Mucosa of descending colon (tissue), 3 donors: ENCODE data around the gene ERGIC1. TPM values are rescaled to one million over a fixed set of nuclear protein-coding genes. Genes with fewer than 3 reads are reported as not detected.

ENCODE experiments used
- ATAC-seq: fragments of 200-7000 bp; cut with Tn5 transposase; one replicate; pipeline ENCODE4 v1.9.1; 2020; ENCODE audit warnings: mild to moderate bottlenecking, moderate library complexity
- DNase-seq, 3 donors: peaks; one replicate each; pipeline ENCODE4 v3.0.0-alpha.2; 2020
- H3K36me3 ChIP-seq: fragments of 200-600 bp; one replicate; pipeline ENCODE4 v1.8.0; 2021; ENCODE audit warnings: low read depth, mild to moderate bottlenecking
- H3K4me1 ChIP-seq: fragments of 200-600 bp; one replicate; pipeline ENCODE4 v1.8.0; 2021; ENCODE audit warnings: low read depth, mild to moderate bottlenecking
- H3K4me3 ChIP-seq: fragments of 200-600 bp; one replicate; pipeline ENCODE4 v1.8.0; 2021; ENCODE audit warnings: mild to moderate bottlenecking
- H3K9me3 ChIP-seq: fragments of 200-600 bp; one replicate; pipeline ENCODE4 v1.8.0; 2021; ENCODE audit warnings: mild to moderate bottlenecking
- CTCF ChIP-seq: fragments of 200-600 bp; IDR thresholded peaks from one replicate; pipeline ENCODE4 v1.8.0; 2022; ENCODE audit warnings: antibody characterized with exemption, mild to moderate bottlenecking
- intact Hi-C, 2 donors: fragments of 100-400 bp; cut with DNase I in 1 of 2; cut with micrococcal nuclease in 1 of 2; formaldehyde crosslinking; loops; one replicate each; pipeline versions ENCODE4 v1.11.0 to v1.11.1; 2022; cut with DNase I, micrococcal nuclease
- total RNA-seq, 3 donors: library from RNA; stranded (reverse); fragmentation: NEBNext Ultra II Directional in 2 of 3; extraction: Animal tissue kit (Norgen Biotek cat#: 25700) in 2 of 3; gene quantifications; one replicate each; pipeline versions ENCODE4 v1.2.1 to v1.2.4, GENCODE V29; 2021 to 2023
- donor health status: DM: no; HTN: no; CAD: no; lungs with moderate emphysema.
- donor health status: DM: no; HTN: no; CAD: no.
- donor health status: DM: no; HTN: yes; CAD: no.

Gene ERGIC1
- total RNA-seq, 3 donors from 2014 or later: 153 to 222 (median 199) TPM

DNA sequence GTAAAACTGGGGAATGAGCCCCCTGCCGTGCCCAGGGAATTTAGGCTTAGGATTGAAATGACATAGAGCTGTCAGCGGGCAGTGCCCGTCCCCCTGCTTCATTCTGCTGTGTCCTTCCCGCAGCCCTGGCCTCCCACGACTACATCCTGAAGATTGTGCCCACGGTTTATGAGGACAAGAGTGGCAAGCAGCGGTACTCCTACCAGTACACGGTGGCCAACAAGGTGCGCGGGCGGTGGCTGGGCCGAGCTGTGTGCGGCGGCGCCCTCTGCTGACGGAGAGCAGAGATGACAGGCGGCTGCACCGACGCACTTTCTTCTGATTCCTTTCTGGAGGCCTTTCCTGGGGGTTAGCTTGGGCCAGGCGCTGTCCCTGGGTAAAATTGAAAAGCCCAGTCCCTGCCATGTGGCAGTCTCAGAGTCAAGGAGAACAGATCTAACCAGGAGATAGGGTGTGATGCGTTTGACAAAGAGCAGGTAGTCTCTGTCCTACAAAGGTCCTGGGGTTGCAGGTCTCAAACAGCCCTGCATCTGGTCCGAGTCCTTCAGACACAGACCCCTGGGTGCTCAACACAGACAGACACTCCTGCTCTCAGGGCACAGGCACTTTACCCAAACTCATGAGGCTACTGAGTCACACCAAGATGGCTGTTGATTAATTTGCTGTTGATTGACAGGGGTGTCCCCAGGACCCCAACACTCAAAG lies 98.4 kb downstream of the ERGIC1 start:
- DNase-seq (peak; percentile 74 to 83 (median 82)), ATAC-seq (peak; percentile 98)
- no peaks in the 10 kb centered on the region for H3K4me1 ChIP-seq
- intact Hi-C loops: loop anchor here (2.0 to 5.0 kb wide), 2 partner anchors 218 to 220 kb away; no protein-coding TSS in a partner anchor
- H3K36me3 ChIP-seq: no peaks in the 10 kb centered on the region
- H3K4me3 ChIP-seq: no peak overlapping the region
- H3K9me3 ChIP-seq: no peaks in the 10 kb centered on the region
- TF ChIP-seq CTCF: peak; percentile 88

DNA sequence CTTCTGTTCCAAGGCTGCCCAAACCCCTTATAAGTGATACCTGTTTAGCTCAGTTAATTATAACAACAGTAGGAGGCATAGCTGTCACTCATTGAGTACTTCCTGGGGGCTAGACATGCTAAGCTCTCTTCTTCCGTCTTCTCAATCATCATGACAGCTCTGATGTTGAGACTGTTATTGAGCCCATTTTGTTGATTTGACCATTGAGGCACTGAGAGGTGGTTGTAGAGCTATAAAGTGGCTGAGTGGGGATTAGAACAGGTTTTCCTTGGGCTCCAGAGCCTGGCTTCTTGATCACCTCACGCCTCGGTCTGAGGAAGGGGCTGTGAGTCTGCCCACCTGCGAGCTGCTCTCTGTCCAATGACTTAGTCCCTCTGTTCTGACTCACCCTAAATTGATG lies 99.2 kb downstream of the ERGIC1 start:
- H3K4me1 ChIP-seq: no peaks in the 10 kb centered on the region
- ATAC-seq (no peak), DNase-seq (no peak)
- intact Hi-C loops: loop anchor here (2.0 to 5.0 kb wide), 2 partner anchors 218 to 221 kb away; no protein-coding TSS in a partner anchor
- no peak for TF ChIP-seq CTCF
- H3K9me3 ChIP-seq: no peaks in the 10 kb centered on the region
- no peaks in the 10 kb centered on the region for H3K36me3 ChIP-seq
- no peak overlapping the region for H3K4me3 ChIP-seq

DNA sequence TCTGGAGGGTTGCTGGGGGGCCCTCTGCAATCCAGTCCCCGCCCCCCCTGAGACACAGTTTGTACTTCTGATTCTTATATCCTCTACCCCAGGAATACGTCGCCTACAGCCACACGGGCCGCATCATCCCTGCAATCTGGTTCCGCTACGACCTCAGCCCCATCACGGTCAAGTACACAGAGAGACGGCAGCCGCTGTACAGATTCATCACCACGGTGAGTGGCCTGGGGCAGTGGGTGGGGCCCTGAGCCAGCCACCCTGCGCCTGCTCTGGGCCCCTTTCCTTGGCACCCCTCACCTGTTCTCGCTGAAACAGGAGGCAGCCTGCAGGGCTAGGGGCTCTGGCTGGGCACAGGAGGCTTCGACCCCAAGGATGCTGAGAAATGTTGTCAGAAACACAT lies 101.0 kb downstream of the ERGIC1 start:
- DNase-seq (no peak), ATAC-seq (no peak)
- intact Hi-C loops: no loop called here

GRCh38 chr5:172936401-172936800 lies 102.3 kb downstream of the ERGIC1 start:
- H3K4me3 ChIP-seq: no peak overlapping the region
- TF ChIP-seq CTCF: no peak
- intact Hi-C loops: no loop called here
- H3K9me3 ChIP-seq: no peaks in the 10 kb centered on the region
- no peak for ATAC-seq
- H3K36me3 ChIP-seq: no peaks in the 10 kb centered on the region
- peak in 1 of 3 donors; percentile 1 for DNase-seq
- no peaks in the 10 kb centered on the region for H3K4me1 ChIP-seq

More for the DNA sequence above, 101.0 kb downstream of the ERGIC1 start:
- TF ChIP-seq CTCF: no peak
- no peaks in the 10 kb centered on the region for H3K36me3 ChIP-seq
- no peaks in the 10 kb centered on the region for H3K9me3 ChIP-seq
- no peaks in the 10 kb centered on the region for H3K4me1 ChIP-seq
- no peak overlapping the region for H3K4me3 ChIP-seq

DNA sequence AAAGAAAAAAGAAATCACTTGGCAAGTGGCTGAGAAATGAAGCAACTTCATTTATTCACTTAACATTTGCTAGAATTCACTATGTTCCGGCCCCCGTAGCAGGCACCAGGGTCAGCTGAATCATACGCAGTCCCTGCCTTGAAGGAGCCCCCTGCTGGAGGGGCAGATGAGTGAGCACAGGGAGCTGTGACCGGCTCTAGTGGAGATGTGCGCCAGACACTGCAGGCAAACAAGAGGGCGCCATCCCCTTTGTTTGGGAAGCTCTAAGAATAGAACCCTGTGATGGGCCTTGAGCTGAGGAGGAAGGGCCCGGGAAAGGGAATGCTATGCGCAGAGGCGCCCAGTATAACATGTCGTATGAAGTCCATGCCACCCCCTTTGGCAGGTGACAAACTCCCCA lies 105.0 kb downstream of the ERGIC1 start:
- ATAC-seq (peak; percentile 47), DNase-seq (peak in 2 of 3 donors; percentile 24)
- Histone ChIP-seq H3K36me3 (no peaks in the 10 kb centered on the region), H3K4me3 (no peak overlapping the region), H3K4me1 (no peaks in the 10 kb centered on the region), H3K9me3 (no peaks in the 10 kb centered on the region)
- TF ChIP-seq CTCF: no peak
- intact Hi-C loops: no loop called here
